Inferior parietal cortex (tissue), 1 donor: Measurements from ENCODE around the gene UGT1A10.
"Not testable (repeated sequence)": the region's sequence is repeated elsewhere in the genome, so short reads cannot be mapped to it uniquely, and the experiment has no call there.

Source experiments
- DNase-seq: peaks from one replicate; pipeline ENCODE4 v3.0.0-alpha.2; 2016; ENCODE audit errors: extremely low spot score

Gene UGT1A10

DNA sequence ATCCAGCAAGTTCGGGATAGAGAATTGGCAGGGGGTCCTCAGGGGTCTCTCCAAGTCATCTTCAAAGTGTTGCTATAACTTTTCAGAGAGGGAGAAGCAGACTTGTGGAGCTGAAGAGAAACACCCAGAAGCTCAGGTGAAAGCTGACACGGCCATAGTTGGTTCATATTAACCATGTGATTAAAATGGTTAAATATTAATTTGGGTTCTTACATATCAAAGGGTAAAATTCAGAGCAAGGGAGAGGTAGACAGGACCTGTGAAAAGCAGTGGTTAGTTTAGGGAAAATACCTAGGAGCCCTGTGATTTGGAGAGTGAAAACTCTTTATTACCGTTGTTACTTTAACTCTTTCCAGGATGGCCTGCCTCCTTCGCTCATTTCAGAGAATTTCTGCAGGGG lies 56.4 kb downstream of the UGT1A10 start, which contains the start of gene UGT1A6:
UGT1A6 (plus strand) TSS at position 243 of the 400 bp plus-strand sequence; CDS start at position 358, 115 bp downstream.
- no peak for DNase-seq

GRCh38 chr2:233693963-233694362 lies 57.7 kb downstream of the UGT1A10 start:
- DNase-seq: no peak

DNA sequence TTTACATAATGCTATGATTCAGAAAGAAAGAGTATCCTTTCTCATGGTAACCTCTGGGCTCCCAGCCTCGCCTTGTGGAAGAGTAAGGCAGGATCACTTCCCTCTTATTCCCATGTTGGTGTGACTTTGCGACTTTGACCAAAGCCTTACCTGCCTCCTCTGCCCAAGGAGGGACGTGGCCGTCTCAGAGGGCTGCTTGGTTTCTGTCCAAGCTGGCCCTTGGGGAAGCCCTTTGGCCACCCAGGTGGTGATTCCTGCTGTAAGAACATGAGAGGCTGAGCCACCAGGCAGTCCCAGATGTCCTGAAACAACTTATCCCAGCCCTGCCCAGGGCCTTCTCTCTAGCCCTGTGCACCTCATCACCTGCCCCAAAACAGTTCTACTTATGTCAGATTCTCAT lies 62.5 kb downstream of the UGT1A10 start:
- no peak for DNase-seq

GRCh38 chr2:233699424-233700027 lies 63.3 kb downstream of the UGT1A10 start:
- DNase-seq: no peak

GRCh38 chr2:233700028-233700635 lies 63.9 kb downstream of the UGT1A10 start:
- DNase-seq: peak; percentile 4

- not testable (repeated sequence) for DNase-seq
Observed at GRCh38 chr2:233700842-233701241, 64.6 kb downstream of the UGT1A10 start.

DNA sequence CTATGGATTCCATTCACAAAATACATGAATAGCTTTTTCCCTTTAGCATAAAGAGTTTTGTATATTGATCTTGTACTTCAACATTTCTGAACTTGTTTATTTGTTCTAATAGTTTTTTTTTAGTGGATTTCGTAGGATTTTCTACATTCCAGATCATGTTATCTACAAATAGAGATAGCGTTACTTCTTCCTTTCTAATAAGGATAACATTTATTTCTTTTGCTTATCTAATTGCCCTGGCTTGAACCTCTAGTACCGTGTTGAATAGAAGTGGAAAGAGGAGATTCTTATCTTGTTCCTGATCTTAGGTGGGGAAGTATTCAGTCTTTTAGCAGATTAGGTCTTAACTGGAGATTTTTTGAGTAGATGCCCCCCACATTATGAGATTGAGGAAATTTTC lies 66.0 kb downstream of the UGT1A10 start:
- no peak for DNase-seq

DNA sequence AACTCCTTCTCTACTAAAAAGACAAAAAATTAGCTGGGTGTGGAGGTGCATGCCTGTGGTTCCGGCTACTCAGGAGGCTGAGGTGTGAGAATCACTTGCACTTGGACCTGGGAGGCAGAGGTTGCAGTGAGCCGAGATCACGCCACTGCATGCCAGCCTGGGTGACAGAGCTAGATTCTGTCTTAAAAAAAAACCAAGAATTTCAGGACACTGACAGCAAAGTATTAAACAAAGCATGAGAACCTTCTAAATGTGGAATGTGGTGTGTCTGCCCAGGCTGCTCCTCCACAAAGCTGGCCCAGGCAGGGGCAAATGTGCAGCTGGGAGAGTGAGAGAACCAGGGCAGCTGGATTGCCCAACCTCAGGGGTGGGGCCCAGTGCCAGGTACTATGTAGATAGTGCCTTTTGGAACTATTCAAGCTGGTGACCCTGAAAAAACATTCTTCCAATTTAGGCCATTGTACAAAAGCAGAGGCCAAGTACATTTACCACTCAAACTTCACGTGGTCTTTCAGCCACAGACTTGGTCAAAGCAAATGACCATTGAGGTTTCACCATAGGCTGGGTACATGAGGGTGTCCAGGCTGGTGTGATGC lies 69.8 kb downstream of the UGT1A10 start:
- DNase-seq: no peak

DNA sequence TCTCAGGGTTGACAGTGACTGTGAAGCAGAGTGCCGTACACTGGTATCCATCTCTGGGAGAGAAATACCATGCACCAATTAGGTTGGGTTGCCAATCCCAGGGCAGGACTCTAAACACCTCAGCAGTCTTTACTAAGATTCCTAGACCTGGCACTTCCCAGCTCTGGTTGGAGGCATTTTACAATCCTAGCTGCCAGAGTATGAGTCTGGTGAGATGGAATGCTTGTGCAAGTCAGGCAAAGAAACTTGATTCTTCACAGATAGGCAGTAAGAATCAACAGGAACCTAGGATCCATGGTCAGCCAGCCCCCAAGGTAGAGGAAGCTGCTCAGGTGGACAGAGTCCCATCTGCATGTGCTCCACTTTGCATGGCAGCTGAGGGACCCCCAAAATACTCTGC lies 70.5 kb downstream of the UGT1A10 start:
- DNase-seq: no peak

GRCh38 chr2:233707940-233708644 lies 71.8 kb downstream of the UGT1A10 start:
- no peak for DNase-seq

- no peak for DNase-seq
Observed at GRCh38 chr2:233708942-233709341, 72.7 kb downstream of the UGT1A10 start.

GRCh38 chr2:233711312-233712008 lies 75.2 kb downstream of the UGT1A10 start:
- DNase-seq: peak; percentile 63

GRCh38 chr2:233712611-233713261 lies 76.5 kb downstream of the UGT1A10 start, which contains the start of gene UGT1A5:
TSS of gene UGT1A5 (plus strand) at chr2:233712907. CDS start at chr2:233712992, 85 bp downstream.
- no peak for DNase-seq

- no peak for DNase-seq
Observed at GRCh38 chr2:233713262-233713615, 77.0 kb downstream of the UGT1A10 start.

GRCh38 chr2:233714121-233714520 lies 77.9 kb downstream of the UGT1A10 start:
- no peak for DNase-seq

DNA sequence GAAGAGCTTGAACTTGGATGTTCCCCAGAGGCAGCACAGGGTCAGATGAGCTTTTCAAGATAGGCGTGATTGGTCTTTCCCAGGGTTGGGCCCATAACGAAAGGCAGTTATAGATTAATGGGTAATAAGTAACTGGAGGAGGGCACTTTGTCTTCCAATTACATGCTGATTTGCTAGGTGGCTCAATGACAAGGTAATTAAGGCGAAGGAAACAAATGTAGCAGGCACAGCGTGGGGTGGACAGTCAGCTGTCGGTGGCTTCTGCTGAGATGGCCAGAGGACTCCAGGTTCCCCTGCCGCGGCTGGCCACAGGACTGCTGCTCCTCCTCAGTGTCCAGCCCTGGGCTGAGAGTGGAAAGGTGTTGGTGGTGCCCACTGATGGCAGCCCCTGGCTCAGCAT lies 82.3 kb downstream of the UGT1A10 start, which contains the start of gene UGT1A4:
UGT1A4 (plus strand) TSS at position 185 of the 400 bp plus-strand sequence; CDS start at position 270, 85 bp downstream.
- no peak for DNase-seq

DNA sequence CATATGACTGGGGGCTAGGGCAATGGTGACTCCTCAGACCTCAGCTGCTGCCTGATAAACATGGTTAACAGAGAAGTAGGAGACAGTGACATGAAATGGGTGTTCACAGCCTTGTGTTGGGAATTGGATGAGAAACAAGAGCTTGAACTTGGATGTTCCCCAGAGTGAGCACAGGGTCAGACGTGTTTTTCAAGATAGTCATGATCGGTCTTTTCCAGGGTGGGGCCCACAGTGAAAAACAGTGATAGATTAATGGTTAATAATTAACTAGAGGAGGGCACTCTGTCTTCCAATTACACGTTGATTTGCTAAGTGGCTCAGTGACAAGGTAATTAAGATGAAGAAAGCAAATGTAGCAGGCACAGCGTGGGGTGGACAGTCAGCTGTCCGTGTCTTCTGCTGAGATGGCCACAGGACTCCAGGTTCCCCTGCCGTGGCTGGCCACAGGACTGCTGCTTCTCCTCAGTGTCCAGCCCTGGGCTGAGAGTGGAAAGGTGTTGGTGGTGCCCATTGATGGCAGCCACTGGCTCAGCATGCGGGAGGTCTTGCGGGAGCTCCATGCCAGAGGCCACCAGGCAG lies 92.6 kb downstream of the UGT1A10 start, which contains the start of gene UGT1A3:
UGT1A3 (plus strand) TSS at position 320 of the 579 bp plus-strand sequence; CDS start at position 405, 85 bp downstream.
- DNase-seq: no peak

- not testable (repeated sequence) for DNase-seq
Observed at GRCh38 chr2:233736868-233737653, 100.8 kb downstream of the UGT1A10 start.

DNA sequence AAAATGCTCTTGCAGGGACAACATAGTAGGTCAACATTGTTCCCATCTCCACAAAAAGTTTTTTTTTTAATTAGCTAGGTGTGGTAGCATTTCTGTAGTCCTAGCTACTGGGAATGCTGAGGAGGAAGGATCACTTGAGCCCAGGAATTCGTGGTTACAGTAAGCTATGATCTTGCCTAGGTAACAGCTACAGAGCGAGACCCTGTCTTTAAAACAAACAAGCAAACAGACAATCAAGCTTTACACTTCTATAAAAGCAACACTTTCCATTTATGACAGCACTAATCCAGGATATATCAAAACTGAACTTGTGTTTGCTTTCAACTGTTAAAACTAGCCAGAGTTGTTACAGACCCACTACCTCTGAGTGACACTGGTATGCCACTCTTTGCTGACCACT lies 104.6 kb downstream of the UGT1A10 start:
- no peak for DNase-seq
